IPS DF 6.9 (cell line): ENCODE data around the gene COQ8A.

Experiments
- DNase-seq: peaks from one replicate; pipeline ENCODE4 v3.0.0-alpha.2; 2013; ENCODE audit warnings: low read depth, low spot score
- H3K27ac ChIP-seq: one replicate; pipeline ENCODE4 v1.5.1; 2013; ENCODE audit warnings: low read length, control low read depth
- H3K27me3 ChIP-seq: 2 replicates; pipeline ENCODE4 v1.6.1; 2013; ENCODE audit warnings: mild to moderate bottlenecking, low read length; ENCODE audit not compliant: control insufficient read depth, insufficient read depth
- H3K36me3 ChIP-seq: 2 replicates; pipeline ENCODE4 v1.6.1; 2013; ENCODE audit warnings: low read length; ENCODE audit not compliant: control insufficient read depth, insufficient read depth
- H3K4me1 ChIP-seq: 2 replicates; pipeline ENCODE4 v1.6.1; 2013; ENCODE audit warnings: low read length; ENCODE audit not compliant: control insufficient read depth, insufficient read depth
- H3K4me3 ChIP-seq: 2 replicates; pipeline ENCODE4 v1.5.1; 2013; ENCODE audit warnings: mild to moderate bottlenecking, low read length
- H3K9me3 ChIP-seq: 2 replicates; pipeline ENCODE4 v1.6.1; 2013; ENCODE audit warnings: low read length, inconsistent platforms; ENCODE audit not compliant: control insufficient read depth, insufficient read depth
- WGBS: extraction: QIAGEN DNeasy Blood & Tissue Kit; methylation state at CpG from one replicate; pipeline ENCODE4 v1.1.7; 2013; ENCODE audit warnings: mixed read lengths, missing lambda C conversion rate; ENCODE audit not compliant: insufficient read length, insufficient coverage; 5-methylcytosine and 5-hydroxymethylcytosine counted together

Gene COQ8A

DNA sequence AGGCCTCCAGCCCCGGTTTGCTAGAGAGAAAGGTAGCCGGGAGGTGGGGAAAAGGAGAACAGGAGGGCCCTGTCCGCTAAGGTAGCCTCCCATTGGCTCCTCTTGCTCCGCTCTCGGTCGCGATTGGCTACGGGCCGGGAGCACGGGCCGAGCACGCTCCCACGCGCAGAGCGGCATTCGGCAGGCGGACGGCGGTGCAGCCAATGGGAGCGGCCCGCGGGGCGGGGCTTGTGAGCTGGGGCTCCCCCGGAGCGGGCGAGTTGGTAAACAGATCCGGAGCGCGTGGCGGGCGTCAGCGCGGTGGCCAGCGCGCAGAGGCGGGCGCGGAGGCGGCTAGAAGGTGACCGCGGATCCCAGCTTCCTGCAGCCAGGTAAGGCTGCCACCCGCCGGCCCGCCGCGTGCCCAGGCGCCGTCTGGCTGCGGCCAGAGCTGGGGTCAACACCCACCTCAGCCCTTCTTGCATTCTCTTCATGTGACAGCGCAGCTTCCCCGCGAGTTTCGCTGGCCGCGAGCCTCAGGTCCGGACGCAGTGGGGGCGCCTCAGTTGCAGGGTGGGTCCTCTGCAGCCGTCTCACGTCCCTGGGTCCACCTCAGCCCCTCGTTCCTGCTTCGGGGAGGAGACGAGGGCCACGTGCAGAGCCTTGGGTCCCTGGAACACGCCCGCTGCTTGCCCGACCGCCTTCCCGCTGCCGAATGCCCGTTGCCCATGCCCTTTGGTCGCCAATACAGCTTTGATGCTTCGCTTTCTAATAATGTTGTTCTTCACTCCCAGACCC, at the start of gene COQ8A:
Gene COQ8A, plus strand, starts transcription at position 266 of the 777 bp plus-strand sequence. CDS start 21,092 bp downstream, outside the sequence.
- peaks cover 10% of the 10 kb centered on the region for H3K4me1 ChIP-seq
- no peaks in the 10 kb centered on the region for H3K9me3 ChIP-seq
- H3K27ac ChIP-seq, result no peak within 1 kb of the TSS
- DNase-seq, result peak; percentile 97
- H3K36me3 ChIP-seq, result no peaks in the 10 kb centered on the region
- WGBS, result no CpG with 5 or more reads among the region's 73 CpGs
- H3K27me3 ChIP-seq, result no peaks in the 10 kb centered on the region; the same call in 1 of the 2 replicates
- H3K4me3 ChIP-seq, result peak within 1 kb of the TSS; percentile 55; the same call in 1 of the 2 replicates

DNA sequence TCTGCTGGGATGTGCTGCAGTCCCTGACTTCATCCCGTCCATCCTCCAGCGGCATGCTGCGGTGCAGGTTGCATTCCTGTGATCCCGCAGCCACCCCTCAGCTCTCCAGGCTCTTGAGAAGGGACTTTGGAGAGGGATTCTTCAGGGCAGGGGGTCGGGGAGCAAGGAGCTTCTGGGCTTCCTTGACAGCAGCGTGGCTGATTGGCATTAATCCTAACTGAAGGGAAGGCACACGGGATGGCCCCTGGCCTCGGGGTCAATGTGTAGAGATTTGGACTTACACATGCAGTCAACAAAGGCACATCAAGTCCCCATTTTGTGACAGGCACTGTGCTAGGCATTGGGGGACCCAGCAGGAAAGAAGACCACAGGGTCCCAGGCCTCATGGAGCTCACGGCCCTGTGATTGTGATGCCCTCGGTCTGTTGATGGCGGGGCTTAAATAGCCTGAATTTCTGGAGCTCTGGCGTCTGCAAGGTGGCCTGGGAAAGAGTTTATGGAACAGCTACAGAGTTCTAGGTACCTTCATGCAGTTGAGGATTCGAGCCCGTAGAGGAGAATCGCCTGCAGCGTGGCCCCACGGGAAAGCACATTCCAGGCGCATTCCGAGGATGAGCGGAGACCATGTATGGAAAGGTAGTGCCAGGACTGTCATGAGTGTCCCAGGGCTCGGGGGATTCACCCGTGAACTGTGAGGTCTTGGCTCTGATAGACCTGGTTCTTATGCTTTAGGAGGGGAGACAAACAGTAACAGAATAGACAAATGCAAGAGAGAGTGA, 49.6 kb upstream of the COQ8A start:
- H3K36me3 ChIP-seq, result peaks cover 28% of the 10 kb centered on the region
- no CpG with 5 or more reads among the region's 22 CpGs for WGBS
- no peak overlapping the region for H3K27ac ChIP-seq
- H3K4me1 ChIP-seq, result no peaks in the 10 kb centered on the region
- no peak overlapping the region for H3K4me3 ChIP-seq
- H3K27me3 ChIP-seq, result no peaks in the 10 kb centered on the region
- DNase-seq, result no peak
- no peaks in the 10 kb centered on the region for H3K9me3 ChIP-seq

DNA sequence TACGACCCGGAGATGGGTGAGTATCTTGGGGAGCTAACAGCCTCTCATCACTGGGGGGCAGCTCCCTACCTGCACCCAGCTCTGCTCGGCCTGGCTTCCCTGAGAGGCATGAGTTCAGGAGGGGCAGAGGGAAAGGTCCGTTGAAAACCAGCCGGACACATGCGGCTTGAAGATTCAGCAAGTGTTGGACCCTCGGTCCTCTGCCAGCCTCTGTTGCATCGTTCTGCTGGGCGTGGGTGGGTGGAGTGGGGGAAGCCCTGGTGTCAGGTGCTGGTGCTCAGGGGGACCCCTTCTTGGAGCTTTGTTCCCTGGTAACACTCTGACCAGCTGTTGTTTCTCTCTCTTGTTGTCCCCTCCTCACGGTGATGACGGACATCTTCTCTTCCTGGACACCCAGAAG, 48.7 kb upstream of the COQ8A start:
- WGBS, result no CpG with 5 or more reads among the region's 11 CpGs
- peaks cover 32% of the 10 kb centered on the region for H3K36me3 ChIP-seq

DNA sequence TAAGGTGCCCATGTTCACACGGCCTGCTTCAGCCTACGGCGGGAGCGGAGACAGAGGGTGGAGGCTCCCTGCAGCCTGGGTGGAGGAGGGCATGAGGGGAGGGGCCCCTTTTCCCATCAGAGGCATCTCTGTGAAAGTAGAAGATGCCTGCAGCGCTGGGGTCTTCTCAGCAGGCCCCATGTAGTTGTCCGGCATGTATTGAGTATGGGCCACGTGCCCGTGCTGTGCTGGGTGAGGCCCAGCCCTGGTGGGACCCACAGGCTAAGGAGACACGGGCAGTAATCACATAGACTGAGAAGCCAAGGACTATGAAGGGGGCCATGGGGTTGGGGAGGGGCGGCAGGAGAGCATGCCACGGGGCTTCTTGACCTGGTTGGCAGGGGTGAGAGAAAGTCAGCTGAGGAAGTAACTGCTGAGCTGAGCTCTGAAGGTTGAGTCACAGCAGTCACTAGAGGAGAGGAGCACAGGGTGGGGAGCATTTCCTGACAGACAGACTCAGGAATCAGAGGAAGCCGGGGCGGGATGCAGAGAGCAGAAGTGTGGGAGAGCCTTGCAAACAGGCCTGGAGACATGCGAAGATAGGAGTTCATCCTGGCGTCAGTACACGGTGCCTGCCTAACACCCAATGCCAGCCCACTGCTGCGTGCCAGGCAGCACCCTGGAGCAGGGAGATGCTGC, 48.1 kb upstream of the COQ8A start:
- no peak for DNase-seq
- Histone ChIP-seq H3K4me3 (no peak overlapping the region), H3K27me3 (no peaks in the 10 kb centered on the region), H3K4me1 (no peaks in the 10 kb centered on the region), H3K36me3 (peaks cover 30% of the 10 kb centered on the region), H3K27ac (no peak overlapping the region), H3K9me3 (no peaks in the 10 kb centered on the region)
- WGBS, result no CpG with 5 or more reads among the region's 17 CpGs

More for the DNA sequence above, 48.7 kb upstream of the COQ8A start:
- no peak for DNase-seq
- Histone ChIP-seq H3K4me1 (no peaks in the 10 kb centered on the region), H3K4me3 (no peak overlapping the region), H3K27me3 (no peaks in the 10 kb centered on the region), H3K27ac (no peak overlapping the region), H3K9me3 (no peaks in the 10 kb centered on the region)

DNA sequence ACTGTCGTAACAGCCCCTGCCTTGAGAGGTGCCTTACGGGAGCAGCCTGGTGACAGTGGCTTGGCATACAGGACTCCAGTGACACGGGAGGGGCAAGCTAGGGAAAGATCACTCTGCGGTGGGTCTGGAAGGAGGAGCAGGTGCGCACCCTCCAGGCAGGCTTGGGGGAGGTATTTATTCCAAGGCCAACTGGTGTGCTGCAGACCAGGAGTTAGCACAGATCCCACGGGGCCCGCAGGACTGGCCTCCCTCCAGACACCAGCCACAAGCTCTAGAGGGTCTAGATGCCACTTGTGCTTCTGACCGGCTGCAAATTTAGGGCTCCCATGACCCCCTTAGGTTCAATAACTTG, 47.6 kb upstream of the COQ8A start:
- Histone ChIP-seq H3K9me3 (no peaks in the 10 kb centered on the region), H3K36me3 (peaks cover 27% of the 10 kb centered on the region), H3K27ac (no peak overlapping the region), H3K4me3 (no peak overlapping the region), H3K27me3 (no peaks in the 10 kb centered on the region), H3K4me1 (no peaks in the 10 kb centered on the region)
- no peak for DNase-seq
- no CpG with 5 or more reads among the region's 8 CpGs for WGBS

DNA sequence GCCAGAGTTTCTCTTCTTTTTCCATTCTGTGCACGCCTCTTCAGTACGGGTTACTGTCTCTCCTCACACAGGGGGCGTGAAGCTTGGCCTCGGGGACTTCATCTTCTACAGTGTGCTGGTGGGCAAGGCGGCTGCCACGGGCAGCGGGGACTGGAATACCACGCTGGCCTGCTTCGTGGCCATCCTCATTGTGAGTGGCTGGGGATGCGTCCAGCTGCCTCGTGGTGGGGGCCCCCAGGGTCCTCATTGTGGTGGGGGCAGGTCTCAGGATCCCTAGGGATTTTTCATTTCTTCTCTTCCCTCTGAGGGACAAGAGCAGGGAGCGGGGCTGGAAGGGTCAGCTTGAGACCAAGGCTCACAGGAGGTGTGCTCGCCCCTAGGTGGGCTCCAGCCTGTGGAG, 46.2 kb upstream of the COQ8A start:
- peaks cover 24% of the 10 kb centered on the region for H3K36me3 ChIP-seq
- no peak overlapping the region for H3K4me3 ChIP-seq
- H3K27me3 ChIP-seq, result no peaks in the 10 kb centered on the region
- H3K27ac ChIP-seq, result no peak overlapping the region
- H3K9me3 ChIP-seq, result no peaks in the 10 kb centered on the region
- DNase-seq, result no peak
- no peaks in the 10 kb centered on the region for H3K4me1 ChIP-seq
- WGBS, result no CpG with 5 or more reads among the region's 13 CpGs

DNA sequence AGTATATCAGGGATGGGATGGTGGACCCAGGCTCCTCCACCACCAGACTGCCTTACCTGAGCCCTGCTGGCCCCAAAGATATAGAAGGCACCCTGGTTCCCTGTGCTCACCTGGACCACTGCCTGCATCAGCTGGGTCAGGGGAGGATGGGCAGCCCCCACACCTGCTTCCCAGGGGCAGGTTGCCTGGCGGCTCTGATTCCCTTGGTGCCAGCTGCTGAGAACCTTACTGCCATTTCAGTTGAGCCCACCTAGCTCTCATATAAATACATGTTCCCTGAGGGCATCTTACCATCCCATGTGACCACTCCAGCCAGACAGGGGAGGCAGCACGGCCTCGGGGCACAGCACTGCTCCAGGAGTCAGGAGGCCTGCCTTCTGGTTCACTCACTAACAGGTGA, 45.3 kb upstream of the COQ8A start:
- peaks cover 20% of the 10 kb centered on the region for H3K36me3 ChIP-seq
- no peak overlapping the region for H3K27ac ChIP-seq
- no peak overlapping the region for H3K4me3 ChIP-seq
- no CpG with 5 or more reads among the region's 3 CpGs for WGBS
- DNase-seq, result no peak
- H3K27me3 ChIP-seq, result no peaks in the 10 kb centered on the region
- no peaks in the 10 kb centered on the region for H3K9me3 ChIP-seq
- H3K4me1 ChIP-seq, result no peaks in the 10 kb centered on the region

DNA sequence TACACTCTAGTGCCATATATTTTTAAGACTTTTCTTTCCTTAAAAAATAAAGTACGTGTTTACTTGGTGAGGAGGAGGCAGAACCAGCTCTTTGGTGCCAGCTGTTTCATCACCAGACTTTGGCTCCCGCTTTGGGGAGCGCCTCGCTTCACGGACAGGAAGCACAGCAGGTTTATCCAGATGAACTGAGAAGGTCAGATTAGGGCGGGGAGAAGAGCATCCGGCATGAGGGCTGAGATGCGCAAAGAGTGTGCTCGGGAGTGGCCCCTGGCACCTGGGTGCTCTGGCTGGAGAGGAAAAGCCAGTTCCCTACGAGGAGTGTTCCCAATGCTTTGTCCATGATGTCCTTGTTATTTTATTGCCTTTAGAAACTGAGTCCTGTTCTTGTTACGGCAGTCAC, 44.5 kb upstream of the COQ8A start:
- H3K9me3 ChIP-seq, result no peaks in the 10 kb centered on the region
- no CpG with 5 or more reads among the region's 11 CpGs for WGBS
- no peak overlapping the region for H3K4me3 ChIP-seq
- H3K27ac ChIP-seq, result no peak overlapping the region
- H3K36me3 ChIP-seq, result peaks cover 20% of the 10 kb centered on the region
- no peaks in the 10 kb centered on the region for H3K27me3 ChIP-seq
- no peaks in the 10 kb centered on the region for H3K4me1 ChIP-seq
- DNase-seq, result no peak

DNA sequence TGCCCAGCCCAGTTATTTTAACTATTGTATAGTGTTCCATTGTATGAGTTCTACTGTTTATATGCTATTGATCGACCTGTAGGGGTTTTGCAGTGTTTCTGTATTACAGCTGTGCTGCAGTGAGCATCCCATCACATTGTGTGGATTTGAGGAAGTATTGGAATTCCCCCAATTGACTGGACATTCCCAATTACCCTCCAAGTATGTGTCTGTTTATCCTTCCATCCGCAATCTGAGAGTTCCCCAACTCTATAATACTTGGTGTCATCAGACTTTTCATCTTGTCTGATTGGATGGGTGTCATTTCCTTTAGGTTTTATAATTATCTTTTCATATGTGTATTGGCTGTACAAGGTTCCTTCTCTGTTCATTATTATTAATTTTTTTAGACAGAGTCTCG, 41.8 kb upstream of the COQ8A start:
- no CpG with 5 or more reads among the region's 3 CpGs for WGBS
- Histone ChIP-seq H3K36me3 (peaks cover 14% of the 10 kb centered on the region; the same call in 1 of the 2 replicates), H3K27me3 (no peaks in the 10 kb centered on the region)

DNA sequence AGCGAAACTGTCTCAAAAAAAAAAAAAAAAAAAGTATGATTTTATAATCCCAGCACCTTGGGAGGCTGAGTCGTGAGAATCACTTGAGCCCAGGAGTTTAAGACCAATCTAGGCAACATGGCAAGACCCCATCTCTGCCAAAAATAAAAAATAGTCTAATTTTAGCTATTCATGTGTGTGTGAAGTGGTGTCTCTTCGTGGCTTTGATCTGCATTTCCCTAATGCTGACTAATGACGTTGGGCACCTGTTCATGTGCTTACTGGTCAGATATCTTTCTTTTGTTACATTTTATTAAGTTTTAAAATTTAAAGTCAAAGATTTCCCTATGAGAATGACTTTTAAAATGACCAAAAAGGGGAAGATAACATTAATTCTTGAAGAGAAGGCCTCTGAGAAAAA, 38.7 kb upstream of the COQ8A start:
- WGBS, result no CpG with 5 or more reads among the region's 4 CpGs
- Histone ChIP-seq H3K4me1 (no peaks in the 10 kb centered on the region), H3K27ac (no peak overlapping the region), H3K36me3 (peaks cover 6% of the 10 kb centered on the region; the same call in 1 of the 2 replicates), H3K4me3 (no peak overlapping the region), H3K9me3 (no peaks in the 10 kb centered on the region), H3K27me3 (no peaks in the 10 kb centered on the region)
- no peak for DNase-seq

More for the DNA sequence above, 41.8 kb upstream of the COQ8A start:
- no peak overlapping the region for H3K27ac ChIP-seq
- H3K9me3 ChIP-seq, result no peaks in the 10 kb centered on the region
- H3K4me3 ChIP-seq, result no peak overlapping the region
- no peak for DNase-seq
- H3K4me1 ChIP-seq, result no peaks in the 10 kb centered on the region
